Measurements from ENCODE around the gene UBASH3A.

- TF ChIP-seq CTCF (conservative IDR thresholded peaks at IDR 0.05 in 1 of 2, IDR thresholded peaks at IDR 0.05 in 1 of 2; ENCODE audit: low read depth in 1 of 2, low read length in 2 of 2): no peak
- TF ChIP-seq EZH2 (IDR thresholded peaks at IDR 0.05; ENCODE audit: low read length, missing control alignments): no peak
These were observed 92.0 kb downstream of the UBASH3A start for GRCh38 chr21:42495765-42496119.
